A549 (cell line): ENCODE results near the gene NFKB2. TPM values are rescaled to one million over a fixed set of nuclear protein-coding genes. Genes with fewer than 3 reads are reported as not detected.

Experiments
- ATAC-seq, 2 experiments: fragments of 200-7000 bp in 1 of 2; fragments of >200 bp in 1 of 2; cut with Nextera tagmentation in 1 of 2; cut with Tn5 transposase in 1 of 2; 3 replicates each; pipeline versions ENCODE4 v1.8.0 to v1.9.1; 2018 to 2020; ENCODE audit warnings: mild to moderate bottlenecking in 1 of 2, moderate library complexity in 1 of 2
- CTCF ChIA-PET: fragments of 300-600 bp; sonication (Branson Sonifier 250); formaldehyde crosslinking; extraction: SDS; loops from one replicate; lab custom pipeline; 2021; ENCODE audit warnings: antibody characterized with exemption, inconsistent platforms; lab: Yijun Ruan, JAX
- POLR2A ChIA-PET: fragments of 350-600 bp; formaldehyde crosslinking; extraction: SDS; loops from one replicate; lab custom pipeline; 2021; ENCODE audit warnings: antibody characterized with exemption, inconsistent platforms; lab: Yijun Ruan, JAX
- DNase-seq, 2 experiments: peaks; one replicate each; pipeline versions ENCODE4 v3.0.0 to v3.0.0-alpha.2; 2011 to 2016; ENCODE audit warnings: low read depth in 1 of 2, low spot score in 1 of 2
- FAIRE-seq: peaks from 2 replicates; lab custom pipeline; 2011; peaks lifted over from hg19 to GRCh38; lab: Jason Lieb, UNC
- H3K27ac ChIP-seq, 2 experiments: fragments of >200 bp; sonication (Bioruptor Twin); formaldehyde crosslinking; 3 replicates each; pipeline ENCODE4 v1.5.1; 2016 to 2017
- H3K4me1 ChIP-seq: fragments of >200 bp; sonication (Bioruptor Twin); formaldehyde crosslinking; 3 replicates; pipeline ENCODE4 v1.6.1; 2016
- H3K4me2 ChIP-seq: fragments of >200 bp; sonication (Bioruptor Twin); formaldehyde crosslinking; 3 replicates; pipeline ENCODE4 v1.6.1; 2016
- H3K4me3 ChIP-seq: fragments of >200 bp; sonication (Bioruptor Twin); formaldehyde crosslinking; 3 replicates; pipeline ENCODE4 v1.5.1; 2016
- H3K9me3 ChIP-seq: fragments of >200 bp; sonication (Bioruptor Twin); formaldehyde crosslinking; 3 replicates; pipeline ENCODE4 v1.6.1; 2016
- ATOH8 ChIP-seq: fragments of 250-450 bp; sonication (Bioruptor Pico); IDR thresholded peaks from 2 replicates; pipeline ENCODE4 v1.5.0; 2020; ENCODE audit warnings: low read depth, mild to moderate bottlenecking, moderate library complexity
- CBX2 ChIP-seq: fragments of 200-600 bp; sonication (generic); IDR thresholded peaks from 2 replicates; pipeline ENCODE4 v1.6.1; 2016; ENCODE audit warnings: low read depth, mild to moderate bottlenecking, borderline replicate concordance
- CHD2 ChIP-seq: fragments of 150-350 bp; IDR thresholded peaks from 2 replicates; pipeline ENCODE4 v1.6.1; 2014; ENCODE audit warnings: low read length; ENCODE audit not compliant: partially characterized antibody
- CHD4 ChIP-seq: fragments of 200-600 bp; sonication (generic); IDR thresholded peaks from 2 replicates; pipeline ENCODE4 v1.6.1; 2016; ENCODE audit warnings: antibody characterized with exemption, mild to moderate bottlenecking, borderline replicate concordance
- CTCF ChIP-seq: fragments of >200 bp; sonication (Bioruptor Twin); formaldehyde crosslinking; IDR thresholded peaks from 3 replicates; pipeline ENCODE4 v1.5.1; 2016
- FOSB ChIP-seq: fragments of 250-450 bp; sonication (Bioruptor Pico); IDR thresholded peaks from 2 replicates; pipeline ENCODE4 v1.5.0; 2020; ENCODE audit warnings: mild to moderate bottlenecking, moderate library complexity
- FOXS1 ChIP-seq: fragments of 250-450 bp; sonication (Bioruptor Pico); IDR thresholded peaks from 2 replicates; pipeline ENCODE4 v1.5.0; 2020; ENCODE audit warnings: mild to moderate bottlenecking, moderate library complexity
- HDAC2 ChIP-seq: fragments of 200-600 bp; sonication (generic); IDR thresholded peaks from 2 replicates; pipeline ENCODE4 v1.6.1; 2016
- HEYL ChIP-seq: fragments of 250-450 bp; sonication (Bioruptor Pico); IDR thresholded peaks from 2 replicates; pipeline ENCODE4 v1.8.0; 2021; ENCODE audit warnings: mild to moderate bottlenecking, moderate library complexity
- HOXB13 ChIP-seq: fragments of 250-450 bp; sonication (Bioruptor Pico); IDR thresholded peaks from 2 replicates; pipeline ENCODE4 v1.5.0; 2020; ENCODE audit warnings: low read depth, mild to moderate bottlenecking, moderate library complexity
- HOXB5 ChIP-seq: fragments of 250-450 bp; sonication (Bioruptor Pico); IDR thresholded peaks from 2 replicates; pipeline ENCODE4 v1.5.0; 2020; ENCODE audit warnings: mild to moderate bottlenecking, moderate library complexity
- JUN ChIP-seq, 2 experiments: fragments of >200 bp; sonication (Bioruptor Twin); formaldehyde crosslinking; IDR thresholded peaks; 2 replicates in 1 of 2; 3 replicates in 1 of 2; pipeline ENCODE4 v1.6.1; 2016 to 2017
- JUNB ChIP-seq: fragments of >200 bp; sonication (Bioruptor Twin); formaldehyde crosslinking; IDR thresholded peaks from 2 replicates; pipeline ENCODE4 v1.6.1; 2016
- KDM5A ChIP-seq: fragments of 200-600 bp; sonication (generic); IDR thresholded peaks from 2 replicates; pipeline ENCODE4 v1.6.1; 2016; ENCODE audit warnings: antibody characterized with exemption, mild to moderate bottlenecking
- MAFK ChIP-seq: fragments of 450-650 bp; IDR thresholded peaks from 2 replicates; pipeline ENCODE4 v1.6.1; 2014; ENCODE audit not compliant: partially characterized antibody
- MAX ChIP-seq: IDR thresholded peaks from 2 replicates; pipeline ENCODE4 v1.6.1; 2012
- NFE2L2 ChIP-seq: fragments of 150-350 bp; conservative IDR thresholded peaks from 2 replicates; pipeline ENCODE4 v1.6.1; 2014; ENCODE audit warnings: low read length
- NPAS2 ChIP-seq: fragments of 250-450 bp; sonication (Bioruptor Pico); IDR thresholded peaks from 2 replicates; pipeline ENCODE4 v1.8.0; 2022; ENCODE audit warnings: mild to moderate bottlenecking, moderate library complexity, borderline replicate concordance
- POLR2A ChIP-seq: IDR thresholded peaks from 2 replicates; pipeline ENCODE4 v1.6.1; 2012; ENCODE audit warnings: mild to moderate bottlenecking, low read length
- RAD21 ChIP-seq, 2 experiments: fragments of >200 bp in 1 of 2; sonication (Bioruptor Twin) in 1 of 2; formaldehyde crosslinking in 1 of 2; IDR thresholded peaks in 1 of 2; conservative IDR thresholded peaks in 1 of 2; 2 replicates in 1 of 2; 3 replicates in 1 of 2; pipeline ENCODE4 v1.6.1; 2012 to 2018; ENCODE audit warnings: inconsistent platforms in 1 of 2
- RARB ChIP-seq: fragments of 250-450 bp; sonication (Bioruptor Pico); IDR thresholded peaks from 2 replicates; pipeline ENCODE4 v1.8.0; 2021; ENCODE audit warnings: mild to moderate bottlenecking, moderate library complexity
- RCOR1 ChIP-seq: fragments of 150-350 bp; IDR thresholded peaks from 2 replicates; pipeline ENCODE4 v1.6.1; 2014; ENCODE audit warnings: antibody characterized with exemption, low read length, low read depth
- REST ChIP-seq: fragments of 200-600 bp; sonication (generic); IDR thresholded peaks from 2 replicates; pipeline ENCODE4 v1.6.1; 2016; ENCODE audit warnings: antibody characterized with exemption, mild to moderate bottlenecking, moderate library complexity
- RFX5 ChIP-seq: fragments of 450-650 bp; IDR thresholded peaks from 2 replicates; pipeline ENCODE4 v1.7.1; 2014; ENCODE audit warnings: antibody characterized with exemption, mild to moderate bottlenecking, moderate library complexity
- SREBF2 ChIP-seq: fragments of 450-650 bp; IDR thresholded peaks from 2 replicates; pipeline ENCODE4 v1.6.1; 2014; ENCODE audit warnings: mild to moderate bottlenecking, moderate library complexity
- ZNF302 ChIP-seq: fragments of 250-450 bp; sonication (Bioruptor Pico); IDR thresholded peaks from 2 replicates; pipeline ENCODE4 v1.9.0; 2021; ENCODE audit warnings: inconsistent platforms, mild to moderate bottlenecking, moderate library complexity
- WGBS: methylation state at CpG from one replicate; pipeline ENCODE4 v1.1.6; 2017; ENCODE audit errors: missing lambda C conversion rate; 5-methylcytosine and 5-hydroxymethylcytosine counted together
- polyA plus RNA-seq, 4 experiments: library from polyadenylated mRNA; depleted of rRNA in 3 of 4; stranded (reverse); fragments of >200 nt; fragmentation: RNase III in 1 of 4; extraction: RNeasy Plus Mini Kit Qiagen cat#74134 plus additional on column Dnase treatment in 1 of 4; gene quantifications; 2 replicates in 3 of 4; 3 replicates in 1 of 4; pipeline ENCODE4 v1.2.3, GENCODE V29; 2011 to 2017

Gene NFKB2
- polyA plus RNA-seq, 2 of the 4 experiments (the other 2 are of a cell fraction) = 27.6 to 35.7 TPM

GRCh38 chr10:102371295-102371694, 24.2 kb upstream of the NFKB2 start:
- Histone ChIP-seq H3K4me2 (no peak overlapping the region), H3K9me3 (peaks cover 10% of the 10 kb centered on the region), H3K4me1 (peaks cover 22% of the 10 kb centered on the region), H3K27ac (no peak overlapping the region), H3K4me3 (no peak overlapping the region)
- FAIRE-seq (no peak), ATAC-seq (no peak), DNase-seq (no peak)
- ChIA-PET POLR2A (no interaction called here), CTCF (interaction anchor here (1.0 to 17.7 kb wide), 10 partner anchors 9 to 143 kb away, joined by 3 to 140 read pairs (median 4); partner anchors contain the start of gene ELOVL3)
- TF ChIP-seq HDAC2 = no peak
- TF ChIP-seq MAFK = no peak
- TF ChIP-seq KDM5A = no peak
- no peak for TF ChIP-seq JUN (IDR thresholded peaks at IDR 0.05)
- no peak for TF ChIP-seq CTCF
- no peak for TF ChIP-seq RCOR1
- TF ChIP-seq MAX = no peak
- TF ChIP-seq RFX5 = no peak
- no peak for TF ChIP-seq ATOH8
- TF ChIP-seq CBX2 = no peak
- no peak for TF ChIP-seq NPAS2 (CRISPR knock-in tag)
- no peak for TF ChIP-seq FOXS1 (CRISPR knock-in tag)
- no peak for TF ChIP-seq FOSB (CRISPR knock-in tag)
- TF ChIP-seq ZNF302 (CRISPR knock-in tag) = no peak
- no peak for TF ChIP-seq NFE2L2
- no peak for TF ChIP-seq CHD2
- 98% methylated on average over 2 of the region's 2 CpGs for WGBS

GRCh38 chr10:102375250-102375649, 20.3 kb upstream of the NFKB2 start:
- no peak for FAIRE-seq
- ATAC-seq = peak; percentile 62 to 70; a peak in 4 of 6 replicates
- POLR2A ChIA-PET = no interaction called here
- CTCF ChIA-PET = interaction anchor here (0.5 to 17.7 kb wide), 15 partner anchors 9 to 202 kb away, joined by 3 to 140 read pairs (median 4); partner anchors contain the start of genes ELOVL3 and NFKB2
- TF ChIP-seq RAD21 (conservative IDR thresholded peaks at IDR 0.05 in 1 of 2, IDR thresholded peaks at IDR 0.05 in 1 of 2) = peak in 1 of 2 experiments; percentile 24; a peak in 1 of 5 replicates
- no peak for TF ChIP-seq CTCF
- Histone ChIP-seq H3K9me3 (peaks cover 8% of the 10 kb centered on the region), H3K4me2 (no peak overlapping the region), H3K27ac (no peak overlapping the region), H3K4me1 (no peaks in the 10 kb centered on the region), H3K4me3 (no peak overlapping the region)
- 93% methylated on average over 7 of the region's 7 CpGs for WGBS
- DNase-seq = no peak

GRCh38 chr10:102375867-102376266, 19.6 kb upstream of the NFKB2 start:
- H3K27ac ChIP-seq = no peak overlapping the region
- ATAC-seq (peak; percentile 20 to 33; a peak in 2 of 6 replicates), FAIRE-seq (no peak), DNase-seq (no peak)
- no peak overlapping the region for H3K4me2 ChIP-seq
- H3K9me3 ChIP-seq = peaks cover 1% of the 10 kb centered on the region; the same call in 1 of the 3 replicates
- H3K4me3 ChIP-seq = no peak overlapping the region
- ChIA-PET CTCF (interaction anchor here (0.5 to 17.7 kb wide), 14 partner anchors 9 to 202 kb away, joined by 3 to 140 read pairs (median 4); partner anchors contain the start of genes ELOVL3 and NFKB2), POLR2A (no interaction called here)
- 88% methylated on average over 2 of the region's 2 CpGs for WGBS
- no peaks in the 10 kb centered on the region for H3K4me1 ChIP-seq
- TF ChIP-seq NPAS2 (CRISPR knock-in tag) (no peak), HOXB5 (CRISPR knock-in tag) (no peak), HDAC2 (no peak), SREBF2 (no peak), CBX2 (no peak), CHD4 (no peak), HEYL (no peak), JUNB (no peak), RARB (CRISPR knock-in tag) (no peak), REST (no peak), NFE2L2 (no peak), HOXB13 (CRISPR knock-in tag) (no peak), POLR2A (no peak), JUN (IDR thresholded peaks at IDR 0.05) (no peak)
